Neural crest cell (in vitro differentiated cells): Measurements from ENCODE around the gene TENM3. TPM values are rescaled to one million over a fixed set of nuclear protein-coding genes. Genes with fewer than 3 reads are reported as not detected.
A peak's percentile ranks its signal among the peaks of the same experiment; 100 is the strongest.

Experiments
- DNase-seq: peaks from one replicate; pipeline ENCODE4 v3.0.0; 2021; ENCODE audit warnings: low read depth, mixed read lengths, low spot score
- H3K27ac Mint-ChIP-seq: one replicate; pipeline ENCODE4 v1.8.0; 2021; ENCODE audit warnings: mild to moderate bottlenecking, mixed read lengths; ENCODE audit not compliant: unreplicated experiment
- H3K27me3 Mint-ChIP-seq: 2 replicates; pipeline ENCODE4 v1.8.0; 2021; ENCODE audit warnings: low read depth, mild to moderate bottlenecking, mixed read lengths
- H3K36me3 Mint-ChIP-seq: 2 replicates; pipeline ENCODE4 v1.8.0; 2021; ENCODE audit warnings: low read depth, mild to moderate bottlenecking, mixed read lengths
- H3K4me1 Mint-ChIP-seq: 2 replicates; pipeline ENCODE4 v1.8.0; 2021; ENCODE audit warnings: mixed read lengths
- H3K4me3 Mint-ChIP-seq: one replicate; pipeline ENCODE4 v1.8.0; 2021; ENCODE audit warnings: mild to moderate bottlenecking, mixed read lengths
- H3K9me3 Mint-ChIP-seq: 2 replicates; pipeline ENCODE4 v1.8.0; 2021; ENCODE audit warnings: mixed read lengths
- total RNA-seq: library from RNA; stranded (reverse); gene quantifications from 2 replicates; pipeline ENCODE4 v1.2.1, GENCODE V29; 2021
- TF ChIP-seq, protein P1 (sequence below): fragments of 200-600 bp; sonication (generic); conservative IDR thresholded peaks from 2 replicates; pipeline ENCODE4 v1.5.0; 2021; ENCODE audit warnings: antibody characterized with exemption, mild to moderate bottlenecking

The TENM3 gene
- total RNA-seq, 1 donor from 2014 or later, result 43.9 TPM

DNA sequence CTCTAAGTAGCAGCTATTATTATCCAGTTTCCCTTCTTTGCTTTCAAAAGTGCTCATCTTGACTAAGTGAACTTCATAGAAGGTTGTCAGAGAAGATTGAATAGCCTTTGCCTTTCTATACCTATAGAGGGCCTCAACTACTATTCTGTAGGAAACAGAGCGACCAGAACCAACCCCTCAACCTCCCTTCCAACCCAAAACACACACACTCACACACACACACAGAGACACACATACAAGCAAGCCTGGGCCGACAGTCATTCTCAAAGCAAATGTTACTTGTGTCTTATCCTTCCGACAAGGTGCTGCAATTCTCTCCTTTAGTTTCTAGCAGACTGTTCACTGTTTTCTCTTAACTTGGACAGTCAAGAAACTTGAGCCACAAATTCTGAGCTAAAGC is 472.3 kb downstream of the TENM3 start:
- H3K36me3 Mint-ChIP-seq, result peaks cover 10% of the 10 kb centered on the region
- H3K27ac Mint-ChIP-seq, result no peak overlapping the region
- TF ChIP-seq, protein P1, sequence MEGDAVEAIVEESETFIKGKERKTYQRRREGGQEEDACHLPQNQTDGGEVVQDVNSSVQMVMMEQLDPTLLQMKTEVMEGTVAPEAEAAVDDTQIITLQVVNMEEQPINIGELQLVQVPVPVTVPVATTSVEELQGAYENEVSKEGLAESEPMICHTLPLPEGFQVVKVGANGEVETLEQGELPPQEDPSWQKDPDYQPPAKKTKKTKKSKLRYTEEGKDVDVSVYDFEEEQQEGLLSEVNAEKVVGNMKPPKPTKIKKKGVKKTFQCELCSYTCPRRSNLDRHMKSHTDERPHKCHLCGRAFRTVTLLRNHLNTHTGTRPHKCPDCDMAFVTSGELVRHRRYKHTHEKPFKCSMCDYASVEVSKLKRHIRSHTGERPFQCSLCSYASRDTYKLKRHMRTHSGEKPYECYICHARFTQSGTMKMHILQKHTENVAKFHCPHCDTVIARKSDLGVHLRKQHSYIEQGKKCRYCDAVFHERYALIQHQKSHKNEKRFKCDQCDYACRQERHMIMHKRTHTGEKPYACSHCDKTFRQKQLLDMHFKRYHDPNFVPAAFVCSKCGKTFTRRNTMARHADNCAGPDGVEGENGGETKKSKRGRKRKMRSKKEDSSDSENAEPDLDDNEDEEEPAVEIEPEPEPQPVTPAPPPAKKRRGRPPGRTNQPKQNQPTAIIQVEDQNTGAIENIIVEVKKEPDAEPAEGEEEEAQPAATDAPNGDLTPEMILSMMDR, result no peak
- H3K4me1 Mint-ChIP-seq, result peaks cover 10% of the 10 kb centered on the region
- no peak overlapping the region for H3K4me3 Mint-ChIP-seq
- H3K9me3 Mint-ChIP-seq, result no peaks in the 10 kb centered on the region
- no peaks in the 10 kb centered on the region for H3K27me3 Mint-ChIP-seq
- no peak for DNase-seq

DNA sequence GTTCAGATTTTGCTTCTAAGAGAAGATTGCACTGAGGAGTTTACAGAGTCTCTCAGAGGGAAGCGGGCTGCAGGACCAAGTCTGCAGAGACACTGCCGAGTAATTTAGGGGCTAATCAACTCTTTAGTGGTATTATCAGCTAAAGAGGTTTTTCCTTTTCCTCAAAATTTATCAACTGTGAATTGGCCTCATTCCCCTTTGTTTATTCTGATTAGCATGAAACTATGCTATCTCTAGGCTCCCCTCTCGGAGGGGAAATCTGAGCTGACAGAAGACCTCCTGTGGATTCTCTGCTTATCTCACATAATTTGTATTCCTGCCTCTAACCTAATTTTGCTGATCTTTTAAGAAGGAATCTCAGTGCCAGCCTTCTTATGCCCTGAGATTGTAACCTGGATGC is 473.0 kb downstream of the TENM3 start:
- TF ChIP-seq, protein P1, result no peak
- no peaks in the 10 kb centered on the region for H3K9me3 Mint-ChIP-seq
- H3K4me1 Mint-ChIP-seq, result peaks cover 10% of the 10 kb centered on the region
- H3K36me3 Mint-ChIP-seq, result peaks cover 10% of the 10 kb centered on the region
- no peak for DNase-seq
- no peak overlapping the region for H3K4me3 Mint-ChIP-seq
- H3K27me3 Mint-ChIP-seq, result no peaks in the 10 kb centered on the region
- peak overlapping the region; percentile 32 for H3K27ac Mint-ChIP-seq

DNA sequence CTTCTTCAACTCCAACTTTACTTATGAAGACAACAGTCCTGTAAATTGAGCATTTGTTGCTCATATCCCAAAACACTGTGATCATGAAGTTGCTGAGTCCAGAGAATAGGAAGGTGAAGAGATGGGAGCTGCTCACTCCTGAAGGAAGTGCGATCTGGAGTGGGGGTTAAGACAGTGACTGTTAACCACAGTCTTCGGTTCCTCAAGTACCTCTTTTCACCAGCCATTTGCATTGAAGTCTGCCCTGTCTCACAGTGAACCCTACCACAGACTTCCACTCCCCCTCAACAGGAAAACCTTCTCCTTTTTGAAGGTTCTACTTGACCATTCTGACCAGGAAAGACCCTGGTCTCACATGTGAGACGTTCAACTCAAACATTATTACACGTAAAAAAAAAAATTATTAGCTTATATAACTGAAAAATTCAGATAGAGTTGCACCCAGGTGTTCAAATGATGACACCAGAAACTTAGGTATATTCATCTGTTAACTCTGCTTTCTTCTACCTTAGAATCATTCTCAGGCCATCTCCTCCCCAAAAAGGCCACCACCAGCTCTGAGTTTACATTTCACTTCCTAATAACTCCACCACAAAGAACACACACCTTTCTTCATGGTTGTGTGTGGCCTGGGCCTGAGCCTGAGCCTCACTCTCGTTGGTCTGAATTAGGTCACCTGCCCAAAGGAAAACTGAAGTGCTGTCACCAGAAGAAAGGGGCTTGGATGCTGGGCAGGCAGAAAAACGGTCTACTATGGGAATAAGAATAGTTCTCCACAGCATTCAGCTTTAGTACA is 474.8 kb downstream of the TENM3 start:
- Mint-ChIP-seq H3K27ac (no peak overlapping the region), H3K9me3 (no peaks in the 10 kb centered on the region), H3K4me3 (no peak overlapping the region), H3K27me3 (no peaks in the 10 kb centered on the region), H3K36me3 (peaks cover 10% of the 10 kb centered on the region), H3K4me1 (peaks cover 10% of the 10 kb centered on the region)
- DNase-seq, result no peak
- TF ChIP-seq, protein P1, result no peak

DNA sequence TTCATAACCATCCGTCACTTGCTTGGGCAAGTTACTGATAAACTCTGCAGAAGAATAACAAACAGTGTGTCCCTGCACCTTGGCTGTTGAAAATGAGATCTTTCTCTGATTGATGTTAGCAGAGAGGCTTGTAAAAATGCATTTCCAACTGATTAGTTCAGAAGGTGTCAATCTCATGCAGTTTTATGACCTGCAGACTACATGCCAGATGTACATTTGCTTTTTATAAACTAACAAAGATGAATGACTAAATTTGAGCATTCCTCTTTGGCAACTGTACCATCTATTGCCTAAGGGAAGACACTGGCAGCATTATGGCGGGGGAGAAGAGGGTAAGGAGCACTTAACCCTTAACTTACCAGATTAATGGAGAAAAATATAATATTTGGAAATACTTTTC is 481.2 kb downstream of the TENM3 start:
- DNase-seq, result no peak
- no peaks in the 10 kb centered on the region for H3K4me1 Mint-ChIP-seq
- no peaks in the 10 kb centered on the region for H3K9me3 Mint-ChIP-seq
- H3K36me3 Mint-ChIP-seq, result no peaks in the 10 kb centered on the region
- H3K27ac Mint-ChIP-seq, result no peak overlapping the region
- TF ChIP-seq, protein P1, result no peak
- no peaks in the 10 kb centered on the region for H3K27me3 Mint-ChIP-seq
- H3K4me3 Mint-ChIP-seq, result no peak overlapping the region

DNA sequence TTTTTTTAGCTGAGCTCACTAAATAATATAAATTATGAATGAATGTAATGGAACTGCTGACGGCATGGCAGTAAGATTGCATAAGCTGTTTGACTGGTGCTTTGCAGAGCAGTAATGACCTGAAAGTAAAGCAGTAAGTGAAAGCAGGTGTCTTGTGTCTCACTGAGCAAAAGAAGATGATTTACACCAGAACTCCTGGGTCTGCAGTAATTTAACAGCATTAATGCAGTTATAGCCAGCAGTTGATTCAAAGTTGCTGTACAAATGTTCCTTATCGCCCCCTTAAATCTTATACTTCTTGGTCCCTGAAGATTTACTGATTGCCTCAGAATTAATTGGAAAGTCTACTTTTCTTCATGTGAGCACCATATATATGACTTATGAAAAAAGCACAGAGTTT is 486.3 kb downstream of the TENM3 start:
- no peaks in the 10 kb centered on the region for H3K9me3 Mint-ChIP-seq
- H3K27ac Mint-ChIP-seq, result no peak overlapping the region
- peaks cover 21% of the 10 kb centered on the region for H3K36me3 Mint-ChIP-seq
- TF ChIP-seq, protein P1, result no peak
- no peak for DNase-seq
- no peaks in the 10 kb centered on the region for H3K27me3 Mint-ChIP-seq
- H3K4me3 Mint-ChIP-seq, result no peak overlapping the region
- peaks cover 4% of the 10 kb centered on the region for H3K4me1 Mint-ChIP-seq
